Osteocyte (in vitro differentiated cells): Measurements from ENCODE around the gene HAT1. TPM values are rescaled to one million over a fixed set of nuclear protein-coding genes. Genes with fewer than 3 reads are reported as not detected.

Source experiments
- DNase-seq: peaks from one replicate; pipeline ENCODE4 v3.0.0; 2021; ENCODE audit warnings: mixed read lengths; ENCODE audit not compliant: unreplicated experiment; ENCODE audit errors: extremely low spot score
- H3K27ac Mint-ChIP-seq: one replicate; pipeline ENCODE4 v1.8.0; 2021; ENCODE audit warnings: mild to moderate bottlenecking, mixed read lengths; ENCODE audit not compliant: unreplicated experiment
- H3K27me3 Mint-ChIP-seq: one replicate; pipeline ENCODE4 v1.8.0; 2021; ENCODE audit warnings: mixed read lengths; ENCODE audit not compliant: unreplicated experiment
- H3K36me3 Mint-ChIP-seq: one replicate; pipeline ENCODE4 v1.8.0; 2021; ENCODE audit warnings: mixed read lengths; ENCODE audit not compliant: unreplicated experiment
- H3K4me1 Mint-ChIP-seq: one replicate; pipeline ENCODE4 v1.8.0; 2021; ENCODE audit warnings: mixed read lengths; ENCODE audit not compliant: unreplicated experiment
- H3K4me3 Mint-ChIP-seq: one replicate; pipeline ENCODE4 v1.8.0; 2021; ENCODE audit warnings: mild to moderate bottlenecking, moderate library complexity, mixed read lengths; ENCODE audit not compliant: unreplicated experiment
- H3K9me3 Mint-ChIP-seq: one replicate; pipeline ENCODE4 v1.8.0; 2021; ENCODE audit warnings: mixed read lengths; ENCODE audit not compliant: unreplicated experiment
- total RNA-seq: library from RNA; stranded (reverse); gene quantifications from 2 replicates; pipeline ENCODE4 v1.2.1, GENCODE V29; 2021
- TF ChIP-seq, protein P1 (sequence below): fragments of 200-600 bp; sonication (generic); IDR thresholded peaks from 2 replicates; pipeline ENCODE4 v1.5.0; 2021; ENCODE audit warnings: antibody characterized with exemption, mild to moderate bottlenecking, moderate library complexity

The HAT1 gene
- total RNA-seq, 1 donor from 2014 or later = 45.7 TPM

DNA sequence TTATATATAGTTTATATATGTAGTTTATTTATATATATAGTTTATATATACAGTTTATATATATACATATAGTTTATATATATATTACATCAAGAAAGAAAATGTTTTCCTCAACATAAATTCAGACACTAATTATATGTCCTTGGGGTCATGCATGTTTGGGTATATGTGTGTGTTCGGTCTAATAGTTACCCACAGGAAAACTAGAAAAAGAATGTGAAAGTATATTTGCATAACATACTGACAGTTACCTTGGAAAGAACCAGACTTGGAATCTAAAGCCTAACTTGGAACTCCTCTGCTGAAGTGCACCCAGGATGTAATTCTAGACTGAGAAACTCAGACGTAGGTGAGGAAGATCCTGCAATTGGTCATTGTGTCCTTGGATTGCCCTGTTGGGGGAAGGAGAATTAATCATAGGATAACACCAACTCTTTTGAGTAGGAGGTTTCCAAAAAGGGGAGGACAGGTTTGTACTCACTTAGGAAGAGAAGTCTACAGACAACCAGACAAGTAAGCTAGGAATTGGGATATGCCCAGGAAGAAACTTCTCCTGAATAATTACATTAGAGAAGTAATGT is 19.3 kb upstream of the HAT1 start:
- Mint-ChIP-seq H3K4me3 (no peak overlapping the region), H3K27me3 (peaks cover 10% of the 10 kb centered on the region), H3K4me1 (peaks cover 2% of the 10 kb centered on the region), H3K27ac (no peak overlapping the region), H3K9me3 (peaks cover 4% of the 10 kb centered on the region), H3K36me3 (no peaks in the 10 kb centered on the region)
- TF ChIP-seq, protein P1, sequence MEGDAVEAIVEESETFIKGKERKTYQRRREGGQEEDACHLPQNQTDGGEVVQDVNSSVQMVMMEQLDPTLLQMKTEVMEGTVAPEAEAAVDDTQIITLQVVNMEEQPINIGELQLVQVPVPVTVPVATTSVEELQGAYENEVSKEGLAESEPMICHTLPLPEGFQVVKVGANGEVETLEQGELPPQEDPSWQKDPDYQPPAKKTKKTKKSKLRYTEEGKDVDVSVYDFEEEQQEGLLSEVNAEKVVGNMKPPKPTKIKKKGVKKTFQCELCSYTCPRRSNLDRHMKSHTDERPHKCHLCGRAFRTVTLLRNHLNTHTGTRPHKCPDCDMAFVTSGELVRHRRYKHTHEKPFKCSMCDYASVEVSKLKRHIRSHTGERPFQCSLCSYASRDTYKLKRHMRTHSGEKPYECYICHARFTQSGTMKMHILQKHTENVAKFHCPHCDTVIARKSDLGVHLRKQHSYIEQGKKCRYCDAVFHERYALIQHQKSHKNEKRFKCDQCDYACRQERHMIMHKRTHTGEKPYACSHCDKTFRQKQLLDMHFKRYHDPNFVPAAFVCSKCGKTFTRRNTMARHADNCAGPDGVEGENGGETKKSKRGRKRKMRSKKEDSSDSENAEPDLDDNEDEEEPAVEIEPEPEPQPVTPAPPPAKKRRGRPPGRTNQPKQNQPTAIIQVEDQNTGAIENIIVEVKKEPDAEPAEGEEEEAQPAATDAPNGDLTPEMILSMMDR = no peak
- no peak for DNase-seq

DNA sequence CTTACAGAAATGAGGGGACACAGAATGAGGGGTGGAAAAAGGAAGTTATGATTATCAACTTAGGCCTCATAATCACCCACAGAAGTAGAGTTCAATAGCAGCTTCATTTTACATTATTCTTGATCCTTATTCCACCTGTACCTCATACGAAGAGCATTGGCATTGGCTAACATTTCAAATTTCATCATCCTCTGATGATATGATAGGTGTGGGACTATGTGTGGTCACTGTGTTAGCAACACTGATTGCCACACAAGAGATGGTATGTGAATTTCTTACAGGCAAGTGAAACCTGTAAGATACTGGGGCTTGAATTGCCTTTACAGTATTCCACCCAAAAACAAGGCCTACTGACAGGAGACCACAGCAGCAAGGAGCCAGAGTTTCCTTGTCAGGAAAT is 14.0 kb upstream of the HAT1 start:
- Mint-ChIP-seq H3K9me3 (no peaks in the 10 kb centered on the region), H3K27me3 (peaks cover 6% of the 10 kb centered on the region), H3K36me3 (no peaks in the 10 kb centered on the region), H3K27ac (no peak overlapping the region), H3K4me3 (no peak overlapping the region), H3K4me1 (peaks cover 18% of the 10 kb centered on the region)
- DNase-seq = no peak
- TF ChIP-seq, protein P1 = no peak

DNA sequence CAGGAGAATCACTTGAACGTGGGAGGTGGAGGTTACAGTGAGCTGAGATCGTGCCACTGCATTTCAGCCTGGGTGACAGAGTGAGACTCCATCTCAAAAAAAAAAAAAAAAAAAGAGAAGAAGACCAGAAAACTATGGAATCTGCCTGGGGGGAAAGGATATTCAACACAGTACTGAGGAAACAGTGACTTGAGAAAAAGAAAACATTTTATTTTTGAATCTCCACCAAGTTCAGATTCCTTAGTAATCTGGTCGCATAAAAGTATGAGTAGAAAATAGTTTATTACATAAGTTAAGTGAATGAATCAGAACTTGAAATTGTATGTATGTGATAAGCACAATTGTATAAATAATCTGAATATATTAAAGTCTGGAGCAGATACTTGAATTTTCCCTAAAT is 13.0 kb upstream of the HAT1 start:
- H3K9me3 Mint-ChIP-seq = no peaks in the 10 kb centered on the region
- H3K27ac Mint-ChIP-seq = peak overlapping the region; percentile 52
- H3K4me1 Mint-ChIP-seq = peaks cover 18% of the 10 kb centered on the region
- TF ChIP-seq, protein P1 = no peak
- H3K27me3 Mint-ChIP-seq = peaks cover 2% of the 10 kb centered on the region
- DNase-seq = no peak
- no peaks in the 10 kb centered on the region for H3K36me3 Mint-ChIP-seq
- H3K4me3 Mint-ChIP-seq = no peak overlapping the region

DNA sequence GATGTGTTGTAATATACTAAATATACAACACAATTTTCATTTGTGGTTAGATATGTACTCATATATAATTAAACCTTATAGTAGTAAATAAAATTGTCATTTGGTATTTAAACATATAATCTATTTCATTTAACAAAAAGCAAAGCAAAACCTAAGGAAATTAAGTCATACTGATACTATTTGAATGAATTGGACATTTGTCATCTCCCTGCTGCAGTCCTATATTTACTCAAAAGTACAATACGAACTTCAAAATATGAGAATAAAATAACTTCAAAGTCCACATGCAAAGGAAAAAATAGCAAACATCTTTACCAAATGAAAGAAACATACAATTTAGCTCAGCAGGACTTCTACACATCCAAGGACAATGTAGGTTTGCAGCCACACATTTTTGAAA is 11.8 kb upstream of the HAT1 start:
- no peak for DNase-seq
- H3K27ac Mint-ChIP-seq = no peak overlapping the region
- H3K4me1 Mint-ChIP-seq = peaks cover 18% of the 10 kb centered on the region
- H3K9me3 Mint-ChIP-seq = no peaks in the 10 kb centered on the region
- no peak overlapping the region for H3K4me3 Mint-ChIP-seq
- H3K36me3 Mint-ChIP-seq = no peaks in the 10 kb centered on the region
- TF ChIP-seq, protein P1 = no peak
- H3K27me3 Mint-ChIP-seq = no peaks in the 10 kb centered on the region

DNA sequence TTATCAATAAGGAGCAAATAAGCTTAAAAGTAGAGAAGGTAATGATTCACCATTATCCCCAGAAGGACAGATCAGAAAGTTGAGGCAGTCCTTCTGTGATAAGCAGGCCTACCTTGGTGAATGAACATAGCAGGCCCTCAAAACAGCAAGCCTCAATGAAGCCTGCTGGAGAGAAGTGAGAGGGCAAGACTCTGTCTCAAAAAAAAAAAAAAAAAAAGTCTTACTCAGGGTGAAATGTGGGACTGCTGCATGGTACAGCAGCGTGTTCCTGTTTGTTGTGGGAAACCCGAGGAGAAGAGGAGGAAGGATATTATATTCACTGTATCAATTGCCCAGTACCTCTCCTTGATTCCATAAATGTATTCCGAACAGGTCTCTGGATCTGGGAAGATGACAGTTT is 8.7 kb upstream of the HAT1 start:
- Mint-ChIP-seq H3K27me3 (no peaks in the 10 kb centered on the region), H3K36me3 (no peaks in the 10 kb centered on the region), H3K4me3 (no peak overlapping the region), H3K9me3 (no peaks in the 10 kb centered on the region), H3K27ac (no peak overlapping the region), H3K4me1 (peaks cover 17% of the 10 kb centered on the region)
- TF ChIP-seq, protein P1 = no peak
- no peak for DNase-seq
